ENCODE results near the gene RYR2.
"Not testable (repeated sequence)": the region's sequence is repeated elsewhere in the genome, so short reads cannot be mapped to it uniquely, and the experiment has no call there.

RYR2 gene

GRCh38 chr1:237590386-237590785 is 548.4 kb downstream of the RYR2 start:
- DNase-seq: no peak

- no peak for DNase-seq
These were observed 549.4 kb downstream of the RYR2 start for GRCh38 chr1:237591353-237591752.

GRCh38 chr1:237603036-237603568 is 561.1 kb downstream of the RYR2 start:
- not testable (repeated sequence) for DNase-seq

- no peak for DNase-seq
These were observed 566.4 kb downstream of the RYR2 start for GRCh38 chr1:237608433-237608832.

- DNase-seq: no peak
These were observed 568.2 kb downstream of the RYR2 start for GRCh38 chr1:237610157-237610556.

- no peak for DNase-seq
These were observed 572.0 kb downstream of the RYR2 start for GRCh38 chr1:237613984-237614383.

GRCh38 chr1:237619553-237619952 is 577.6 kb downstream of the RYR2 start:
- no peak for DNase-seq

GRCh38 chr1:237634922-237635321 is 592.9 kb downstream of the RYR2 start:
- DNase-seq: no peak

GRCh38 chr1:237638555-237638954 is 596.6 kb downstream of the RYR2 start:
- DNase-seq: no peak

GRCh38 chr1:237640011-237640671 is 598.2 kb downstream of the RYR2 start:
- DNase-seq: no peak

- DNase-seq: no peak
These were observed 599.0 kb downstream of the RYR2 start for GRCh38 chr1:237640966-237641365.

- no peak for DNase-seq
These were observed 608.8 kb downstream of the RYR2 start for GRCh38 chr1:237650809-237651208.

- DNase-seq: no peak
These were observed 613.8 kb downstream of the RYR2 start for GRCh38 chr1:237655778-237656177.

GRCh38 chr1:237664348-237664747 is 622.4 kb downstream of the RYR2 start:
- no peak for DNase-seq

- no peak for DNase-seq
These were observed 628.3 kb downstream of the RYR2 start for GRCh38 chr1:237670302-237670701.

- DNase-seq: no peak
These were observed 629.3 kb downstream of the RYR2 start for GRCh38 chr1:237671262-237671661.

GRCh38 chr1:237671935-237672334 is 630.0 kb downstream of the RYR2 start:
- DNase-seq: no peak

- peak in 1 of 2 experiments; percentile 19 for DNase-seq
These were observed 630.8 kb downstream of the RYR2 start for GRCh38 chr1:237672748-237673147.

- no peak for DNase-seq
These were observed 631.6 kb downstream of the RYR2 start for GRCh38 chr1:237673631-237674030.

GRCh38 chr1:237677979-237678378 is 636.0 kb downstream of the RYR2 start:
- peak in 1 of 2 experiments; percentile 6 for DNase-seq

- DNase-seq: no peak
These were observed 637.7 kb downstream of the RYR2 start for GRCh38 chr1:237679687-237680086.

- no peak for DNase-seq
These were observed 639.2 kb downstream of the RYR2 start for GRCh38 chr1:237681210-237681609.

- DNase-seq: no peak
These were observed 642.3 kb downstream of the RYR2 start for GRCh38 chr1:237684236-237684635.

- DNase-seq: no peak
These were observed 643.6 kb downstream of the RYR2 start for GRCh38 chr1:237685551-237685950.

GRCh38 chr1:237687804-237688203 is 645.8 kb downstream of the RYR2 start:
- DNase-seq: no peak

Data from SW 1271 (cell line).